GM13976 (cell line): Measurements from ENCODE around the gene NAT16.

Experiments
- DNase-seq: peaks from one replicate; pipeline ENCODE4 v3.0.0; 2012; ENCODE audit warnings: low spot score
- in situ Hi-C: fragments of 300-500 bp; cut with MboI; formaldehyde crosslinking; loops from one replicate; pipeline ENCODE4 v1.12.0; 2022; ENCODE audit warnings: low sequenced_read_pairs, mixed read lengths, inconsistent platforms; ENCODE audit not compliant: unreplicated experiment
- TF ChIP-seq, protein P1 (sequence below): IDR thresholded peaks from 2 replicates; pipeline ENCODE4 v1.5.1; 2012; ENCODE audit warnings: borderline replicate concordance, mild to moderate bottlenecking; ENCODE audit not compliant: insufficient read depth; ENCODE audit errors: extremely low read depth, missing control alignments, control extremely low read depth

The NAT16 gene

DNA sequence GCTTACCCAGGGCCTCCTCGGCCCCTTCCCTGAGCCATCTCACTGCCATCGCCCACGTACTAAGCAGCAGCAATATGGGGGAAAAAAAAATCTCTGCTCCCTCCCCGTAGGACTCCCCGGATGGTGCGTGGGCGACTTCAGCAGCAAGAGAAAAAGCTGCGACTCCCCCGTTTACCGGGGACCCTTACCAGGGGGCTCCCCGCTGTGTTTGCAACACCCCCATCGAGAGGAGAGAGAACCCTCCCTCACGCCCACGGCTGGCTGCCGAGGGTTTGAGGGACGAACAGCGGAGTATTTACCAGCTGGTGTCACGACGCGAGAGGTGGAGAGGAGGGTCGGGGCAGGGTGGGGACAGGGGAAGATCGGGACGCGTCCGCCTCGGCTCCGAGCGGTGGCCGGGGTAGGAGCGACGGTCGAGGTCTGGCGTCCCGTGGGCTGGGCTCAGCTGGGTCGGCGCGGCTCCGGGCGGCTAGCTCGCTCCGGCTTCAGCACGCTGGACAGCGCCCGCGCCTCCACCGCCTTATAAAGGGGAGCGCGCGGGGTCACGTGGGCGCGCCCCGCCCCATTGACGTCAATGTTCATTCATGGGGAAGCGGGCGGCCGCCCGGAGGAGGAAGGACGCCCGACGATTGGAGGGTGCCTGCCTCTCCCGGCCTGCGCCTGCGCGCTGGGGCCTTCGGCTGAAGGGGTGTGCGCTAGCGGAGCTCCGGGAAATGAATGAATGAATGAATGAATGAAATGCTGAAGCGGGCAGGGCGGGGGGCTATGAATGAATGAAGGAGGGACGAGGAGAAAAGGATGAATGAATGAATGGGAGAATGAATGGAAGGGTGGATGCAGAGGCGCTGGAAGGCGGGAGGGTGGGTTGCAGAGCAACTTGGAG, 14.8 kb downstream of the NAT16 start, which contains the start of gene VGF:
Gene VGF, minus strand, starts transcription at position 495 of the 883 bp plus-strand sequence. CDS start 726 bp downstream, outside the sequence.
- TF ChIP-seq, protein P1, sequence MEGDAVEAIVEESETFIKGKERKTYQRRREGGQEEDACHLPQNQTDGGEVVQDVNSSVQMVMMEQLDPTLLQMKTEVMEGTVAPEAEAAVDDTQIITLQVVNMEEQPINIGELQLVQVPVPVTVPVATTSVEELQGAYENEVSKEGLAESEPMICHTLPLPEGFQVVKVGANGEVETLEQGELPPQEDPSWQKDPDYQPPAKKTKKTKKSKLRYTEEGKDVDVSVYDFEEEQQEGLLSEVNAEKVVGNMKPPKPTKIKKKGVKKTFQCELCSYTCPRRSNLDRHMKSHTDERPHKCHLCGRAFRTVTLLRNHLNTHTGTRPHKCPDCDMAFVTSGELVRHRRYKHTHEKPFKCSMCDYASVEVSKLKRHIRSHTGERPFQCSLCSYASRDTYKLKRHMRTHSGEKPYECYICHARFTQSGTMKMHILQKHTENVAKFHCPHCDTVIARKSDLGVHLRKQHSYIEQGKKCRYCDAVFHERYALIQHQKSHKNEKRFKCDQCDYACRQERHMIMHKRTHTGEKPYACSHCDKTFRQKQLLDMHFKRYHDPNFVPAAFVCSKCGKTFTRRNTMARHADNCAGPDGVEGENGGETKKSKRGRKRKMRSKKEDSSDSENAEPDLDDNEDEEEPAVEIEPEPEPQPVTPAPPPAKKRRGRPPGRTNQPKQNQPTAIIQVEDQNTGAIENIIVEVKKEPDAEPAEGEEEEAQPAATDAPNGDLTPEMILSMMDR, result no peak
- peak; percentile 98 for DNase-seq

DNA sequence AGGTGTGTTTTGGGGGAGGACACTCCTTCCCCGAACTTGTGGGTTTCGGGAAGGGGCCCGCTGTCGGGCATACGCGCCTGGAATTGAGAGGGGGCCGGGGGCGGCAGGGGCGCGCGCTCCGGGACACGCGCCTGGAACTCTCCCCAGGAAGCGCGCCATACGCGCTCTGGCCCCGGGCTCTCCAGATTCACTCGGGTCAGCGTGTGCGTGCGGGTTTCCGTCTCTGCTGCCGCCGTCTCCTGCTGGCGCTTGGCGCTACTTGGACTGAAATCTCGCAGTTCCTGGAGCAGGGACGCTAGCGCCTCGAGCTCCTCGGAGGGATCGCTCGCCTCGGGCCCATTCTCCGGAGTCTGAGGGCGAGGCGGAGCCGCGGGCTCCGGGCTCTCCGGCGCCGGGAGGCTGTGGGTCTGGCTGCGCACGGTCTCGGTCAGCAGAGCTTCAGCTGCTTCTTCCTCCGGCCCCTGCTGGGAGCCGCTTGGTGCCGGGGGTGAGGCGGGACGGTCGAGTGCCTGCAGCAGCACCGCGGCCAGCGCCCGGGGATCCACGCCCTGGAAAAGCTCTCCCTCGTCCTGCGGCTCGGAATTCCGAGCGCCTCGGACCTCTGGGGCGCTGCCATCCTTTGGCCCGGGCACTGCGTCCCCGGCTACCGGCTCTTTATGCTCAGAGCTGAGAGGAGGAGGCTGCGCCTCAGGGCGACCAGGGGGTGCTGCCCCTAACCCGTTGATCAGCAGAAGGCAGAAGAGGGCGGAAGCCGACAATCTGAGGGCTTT, 15.8 kb downstream of the NAT16 start:
- in situ Hi-C loops, result no loop called here
- TF ChIP-seq, protein P1, result no peak
- DNase-seq, result no peak

More for the DNA sequence above, 14.8 kb downstream of the NAT16 start, which contains the start of gene VGF:
- in situ Hi-C loops, result no loop called here

DNA sequence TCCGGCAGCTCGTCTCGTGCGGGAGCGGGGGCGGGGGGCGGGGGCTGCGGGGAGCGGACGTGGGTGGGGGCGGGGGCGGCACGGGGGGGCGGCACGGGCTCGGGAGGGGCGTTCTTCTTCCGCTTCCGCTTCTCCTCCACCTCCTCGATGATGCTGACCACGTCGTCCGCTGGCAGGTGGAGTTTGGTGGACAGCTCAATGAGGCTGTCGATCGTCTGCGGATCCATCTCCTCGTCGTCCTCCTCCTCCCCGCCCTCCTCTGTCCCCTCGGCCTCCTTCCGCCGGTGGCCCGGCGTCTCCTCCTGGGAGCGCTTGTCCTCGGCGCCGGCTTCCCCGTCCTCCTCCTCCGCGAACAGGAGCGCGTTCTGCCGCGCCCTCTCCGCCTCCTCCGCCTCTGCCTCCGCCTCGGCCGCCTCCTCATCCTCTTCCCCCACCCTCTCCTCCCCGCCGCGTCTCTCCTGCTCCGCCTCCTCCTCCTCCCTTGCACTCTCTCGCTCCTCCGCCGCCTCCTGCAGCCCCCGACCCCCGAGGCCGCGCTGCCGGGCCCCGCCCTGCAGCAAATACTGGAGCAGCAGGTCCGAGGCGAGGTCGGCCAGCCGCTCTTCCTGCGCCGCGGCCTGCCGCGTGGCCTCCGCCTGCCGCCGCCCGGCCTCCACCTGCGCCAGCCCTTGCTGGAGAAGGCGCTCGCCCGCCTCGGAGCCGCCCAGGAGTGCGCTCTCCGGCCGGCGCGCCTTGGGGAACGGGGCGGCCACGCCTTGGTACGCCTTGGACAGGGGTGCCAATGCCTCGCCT, 16.6 kb downstream of the NAT16 start:
- peak; percentile 63 for DNase-seq
- in situ Hi-C loops, result no loop called here
- TF ChIP-seq, protein P1, result no peak

DNA sequence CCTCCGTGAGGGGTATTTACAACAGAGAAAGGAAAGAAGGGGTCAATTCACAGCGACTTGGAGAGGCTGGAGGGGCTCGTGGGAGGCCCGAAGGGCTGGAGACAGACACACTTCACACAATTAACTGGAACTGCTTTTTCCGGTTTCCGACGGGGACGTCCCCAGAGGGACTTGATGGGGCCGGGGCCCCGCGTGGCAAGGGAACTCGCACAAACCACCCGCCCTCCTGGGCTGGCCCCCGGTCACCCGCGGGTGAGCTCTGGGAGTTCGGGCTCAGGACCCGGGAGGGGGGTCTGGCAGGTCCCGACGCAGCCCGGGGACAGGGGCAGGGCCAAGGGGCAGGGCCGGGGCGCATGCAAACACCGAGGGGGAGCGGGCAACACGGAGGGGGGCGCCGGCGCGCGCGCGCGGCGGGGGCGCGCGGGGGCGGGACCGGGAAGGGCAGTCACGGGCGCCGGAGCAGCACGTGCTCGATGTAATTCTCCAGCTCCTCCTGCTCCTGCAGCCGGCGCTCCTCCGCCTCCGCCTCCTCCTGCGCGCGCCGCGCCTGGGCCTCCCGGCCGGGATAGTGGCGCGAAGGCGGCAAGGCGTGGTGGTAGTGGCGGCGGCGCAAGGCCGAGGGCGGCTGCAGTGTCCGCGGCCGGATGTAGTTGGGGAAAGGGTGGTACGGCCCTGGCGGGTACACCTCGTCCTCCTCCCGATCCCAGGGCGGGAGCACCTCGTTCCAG, 17.4 kb downstream of the NAT16 start:
- in situ Hi-C loops, result no loop called here
- peak; percentile 55 for DNase-seq
- TF ChIP-seq, protein P1, result no peak

DNA sequence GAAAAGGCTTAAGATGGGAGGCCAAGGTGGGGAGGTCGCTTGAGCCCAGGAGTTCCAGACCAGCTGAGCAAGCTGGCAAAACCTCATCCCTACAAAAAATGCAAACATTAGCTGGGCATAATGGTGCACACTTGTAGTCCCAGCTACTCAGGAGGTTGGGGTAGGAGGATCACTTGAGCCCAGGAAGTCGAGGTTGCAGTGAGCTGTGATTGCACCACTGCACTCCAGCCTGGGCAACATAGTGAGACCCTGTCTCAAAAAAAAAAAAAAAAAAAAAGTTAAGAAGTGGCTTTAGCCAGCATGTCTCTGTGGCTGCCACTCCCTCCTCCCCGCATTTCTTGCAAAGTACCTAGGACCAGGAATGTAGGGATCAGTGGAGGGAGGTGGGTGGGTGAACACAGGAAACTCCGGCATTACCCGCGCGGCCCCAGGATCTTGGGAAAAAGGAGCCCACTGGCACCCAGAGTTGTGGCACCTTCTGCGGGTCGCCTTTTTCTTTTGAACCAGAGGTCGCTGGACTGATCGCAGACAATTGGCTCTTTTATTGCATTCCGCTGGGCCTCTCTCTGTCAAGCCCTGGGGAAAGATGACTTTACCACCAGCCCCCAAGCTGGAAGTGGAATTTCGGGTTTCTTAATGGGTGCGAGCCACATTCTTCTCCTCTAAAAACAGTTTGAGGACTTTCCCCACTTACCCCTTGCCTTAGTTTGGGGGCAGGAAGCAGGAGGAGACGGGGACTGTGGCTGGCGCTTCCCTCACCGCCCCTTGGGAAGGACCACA, 18.2 kb downstream of the NAT16 start:
- TF ChIP-seq, protein P1, result no peak
- DNase-seq, result no peak
- in situ Hi-C loops, result no loop called here
